Medulla oblongata (tissue), 1 donor: ENCODE results near the gene FARP2.
"Not testable (repeated sequence)": the region's sequence is repeated elsewhere in the genome, so short reads cannot be mapped to it uniquely, and the experiment has no call there.

Source experiments
- DNase-seq: peaks from one replicate; pipeline ENCODE4 v3.0.0-alpha.2; 2015; ENCODE audit errors: extremely low spot score

FARP2 gene

GRCh38 chr2:241364781-241365180, 8.7 kb downstream of the FARP2 start:
- no peak for DNase-seq

GRCh38 chr2:241366678-241367077, 10.6 kb downstream of the FARP2 start:
- no peak for DNase-seq

GRCh38 chr2:241368643-241369042, 12.6 kb downstream of the FARP2 start:
- DNase-seq = no peak

GRCh38 chr2:241372361-241372992, 16.4 kb downstream of the FARP2 start:
- DNase-seq = peak; percentile 53

- no peak for DNase-seq
These were observed 17.4 kb downstream of the FARP2 start for GRCh38 chr2:241373446-241373845.

GRCh38 chr2:241373906-241374305, 17.8 kb downstream of the FARP2 start:
- not testable (repeated sequence) for DNase-seq

- DNase-seq = no peak
These were observed 19.2 kb downstream of the FARP2 start for GRCh38 chr2:241375300-241375699.

GRCh38 chr2:241376808-241377207, 20.7 kb downstream of the FARP2 start:
- DNase-seq = no peak

GRCh38 chr2:241378816-241379215, 22.7 kb downstream of the FARP2 start:
- DNase-seq = no peak

GRCh38 chr2:241379481-241380480, 23.7 kb downstream of the FARP2 start:
- DNase-seq = no peak

- DNase-seq = no peak
These were observed 25.8 kb downstream of the FARP2 start for GRCh38 chr2:241381872-241382271.

GRCh38 chr2:241385450-241385849, 29.4 kb downstream of the FARP2 start:
- DNase-seq = not testable (repeated sequence)

GRCh38 chr2:241386519-241386918, 30.4 kb downstream of the FARP2 start:
- DNase-seq = no peak

- no peak for DNase-seq
These were observed 33.6 kb downstream of the FARP2 start for GRCh38 chr2:241389697-241390096.

GRCh38 chr2:241390301-241391206, 34.5 kb downstream of the FARP2 start:
- no peak for DNase-seq

- DNase-seq = peak; percentile 78
These were observed 36.0 kb downstream of the FARP2 start for GRCh38 chr2:241391892-241392665.

GRCh38 chr2:241392753-241393152, 36.7 kb downstream of the FARP2 start:
- not testable (repeated sequence) for DNase-seq

- peak; percentile 40 for DNase-seq
These were observed 37.6 kb downstream of the FARP2 start for GRCh38 chr2:241393524-241394196.

GRCh38 chr2:241396809-241397208, 40.7 kb downstream of the FARP2 start:
- not testable (repeated sequence) for DNase-seq
